ENCODE measurements around the gene MAPK10.

GRCh38 chr4:86060341-86060740, 299.5 kb downstream of the MAPK10 start:
- TF ChIP-seq CTCF (conservative IDR thresholded peaks at IDR 0.05; ENCODE audit: low read length) (no peak), EZH2phosphoT487 (IDR thresholded peaks at IDR 0.05; ENCODE audit: borderline replicate concordance) (no peak)

Data from Loucy (cell line).